GM12865 (cell line): ENCODE results near the gene REX1BD.
A peak's percentile ranks its signal among the peaks of the same experiment; 100 is the strongest.

Source experiments
- DNase-seq: peaks from one replicate; pipeline ENCODE4 v3.0.0; 2010; ENCODE audit warnings: low read depth
- H3K4me3 ChIP-seq: 2 replicates; pipeline ENCODE4 v1.5.1; 2011; ENCODE audit warnings: mild to moderate bottlenecking, low read depth, low read length, control low read depth
- TF ChIP-seq, protein P1 (sequence below): IDR thresholded peaks from 2 replicates; pipeline ENCODE4 v1.5.1; 2011; ENCODE audit warnings: low read length, control low read depth, low read depth, inconsistent platforms; ENCODE audit not compliant: insufficient read depth; ENCODE audit errors: missing control alignments

REX1BD gene

DNA sequence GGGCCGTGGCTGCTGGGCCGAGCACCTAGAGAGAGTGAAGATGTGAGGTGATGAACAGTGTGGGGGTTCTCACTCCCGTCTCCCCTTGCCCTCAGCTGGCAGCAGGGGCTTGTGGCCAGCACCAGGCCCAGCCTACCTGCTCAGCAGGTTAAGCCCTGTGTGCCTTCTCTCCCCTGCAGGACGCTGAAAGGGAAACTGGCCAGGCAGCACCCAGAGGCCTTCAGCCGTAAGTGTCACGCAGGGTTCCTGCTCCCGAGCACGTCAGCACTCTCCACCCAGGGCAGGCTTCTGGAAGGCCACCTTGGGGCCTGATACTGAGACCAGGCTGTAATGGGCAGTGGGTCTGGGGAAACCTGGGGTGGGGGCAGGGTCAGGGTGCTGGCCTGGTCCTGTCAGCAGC lies 21.6 kb upstream of the REX1BD start:
- no peak overlapping the region for H3K4me3 ChIP-seq
- no peak for DNase-seq
- TF ChIP-seq, protein P1, sequence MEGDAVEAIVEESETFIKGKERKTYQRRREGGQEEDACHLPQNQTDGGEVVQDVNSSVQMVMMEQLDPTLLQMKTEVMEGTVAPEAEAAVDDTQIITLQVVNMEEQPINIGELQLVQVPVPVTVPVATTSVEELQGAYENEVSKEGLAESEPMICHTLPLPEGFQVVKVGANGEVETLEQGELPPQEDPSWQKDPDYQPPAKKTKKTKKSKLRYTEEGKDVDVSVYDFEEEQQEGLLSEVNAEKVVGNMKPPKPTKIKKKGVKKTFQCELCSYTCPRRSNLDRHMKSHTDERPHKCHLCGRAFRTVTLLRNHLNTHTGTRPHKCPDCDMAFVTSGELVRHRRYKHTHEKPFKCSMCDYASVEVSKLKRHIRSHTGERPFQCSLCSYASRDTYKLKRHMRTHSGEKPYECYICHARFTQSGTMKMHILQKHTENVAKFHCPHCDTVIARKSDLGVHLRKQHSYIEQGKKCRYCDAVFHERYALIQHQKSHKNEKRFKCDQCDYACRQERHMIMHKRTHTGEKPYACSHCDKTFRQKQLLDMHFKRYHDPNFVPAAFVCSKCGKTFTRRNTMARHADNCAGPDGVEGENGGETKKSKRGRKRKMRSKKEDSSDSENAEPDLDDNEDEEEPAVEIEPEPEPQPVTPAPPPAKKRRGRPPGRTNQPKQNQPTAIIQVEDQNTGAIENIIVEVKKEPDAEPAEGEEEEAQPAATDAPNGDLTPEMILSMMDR, result no peak

DNA sequence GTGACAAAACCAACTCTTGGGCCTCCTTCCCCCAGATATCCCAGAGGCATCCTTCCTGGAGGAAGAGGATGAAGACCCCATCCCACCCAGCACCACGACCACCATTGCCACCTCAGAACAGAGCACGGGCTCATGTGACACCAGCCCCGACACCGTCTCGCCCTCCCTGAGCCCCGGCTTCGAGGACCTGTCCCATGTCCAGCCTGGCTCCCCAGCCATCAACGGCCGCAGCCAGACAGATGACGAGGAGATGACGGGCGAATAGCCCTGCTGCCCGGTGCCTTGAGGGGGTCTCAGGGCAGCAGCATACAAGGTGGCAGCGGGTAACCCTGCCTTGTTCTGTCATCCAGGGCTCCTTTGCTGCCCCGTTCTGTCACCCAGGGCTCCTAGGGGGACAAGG lies 20.2 kb upstream of the REX1BD start:
- DNase-seq, result no peak
- TF ChIP-seq, protein P1, result no peak
- no peak overlapping the region for H3K4me3 ChIP-seq

DNA sequence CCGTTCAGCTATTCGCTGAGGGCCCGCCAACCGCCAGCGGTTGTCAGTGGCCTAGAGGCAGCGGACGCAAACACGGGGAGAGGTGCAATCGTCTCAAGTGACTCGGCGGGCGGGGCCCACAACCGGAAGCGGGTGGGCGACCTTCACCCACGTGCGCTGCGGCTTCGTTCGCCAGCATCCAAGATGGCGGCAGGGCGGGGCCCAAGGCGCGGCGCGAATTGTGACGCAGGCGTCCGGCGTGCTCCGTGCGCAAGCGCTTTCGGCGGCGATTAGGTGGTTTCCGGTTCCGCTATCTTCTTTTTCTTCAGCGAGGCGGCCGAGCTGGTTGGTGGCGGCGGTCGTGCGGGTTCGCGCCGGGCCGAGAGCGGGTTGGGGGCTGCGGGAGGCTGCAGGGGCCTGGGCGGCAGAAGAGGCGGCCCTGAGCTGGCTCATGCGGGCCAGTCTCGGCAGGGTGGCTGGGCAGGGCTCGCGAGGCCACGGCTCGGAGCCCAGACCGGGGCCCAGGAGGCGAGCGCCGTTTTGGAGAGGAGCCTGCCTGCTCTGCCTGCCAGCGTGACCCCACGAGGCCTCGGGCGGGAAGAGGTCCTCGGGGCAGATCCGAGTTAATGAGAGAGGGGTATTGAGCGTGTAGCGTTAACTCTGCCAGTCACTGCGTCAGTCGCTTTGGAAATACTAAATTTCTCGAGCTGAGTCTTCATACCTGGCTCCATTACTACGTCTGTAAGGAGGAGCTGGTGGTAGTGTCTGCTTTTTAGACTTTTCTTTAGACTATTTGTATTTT lies 16.8 kb upstream of the REX1BD start, which contains the start of gene UBA52:
UBA52 (plus strand) TSS at position 294 of the 781 bp plus-strand sequence. CDS start 1,444 bp downstream, outside the sequence.
- DNase-seq, result peak; percentile 99
- TF ChIP-seq, protein P1, result no peak
- H3K4me3 ChIP-seq, result peak within 1 kb of the TSS; percentile 100

DNA sequence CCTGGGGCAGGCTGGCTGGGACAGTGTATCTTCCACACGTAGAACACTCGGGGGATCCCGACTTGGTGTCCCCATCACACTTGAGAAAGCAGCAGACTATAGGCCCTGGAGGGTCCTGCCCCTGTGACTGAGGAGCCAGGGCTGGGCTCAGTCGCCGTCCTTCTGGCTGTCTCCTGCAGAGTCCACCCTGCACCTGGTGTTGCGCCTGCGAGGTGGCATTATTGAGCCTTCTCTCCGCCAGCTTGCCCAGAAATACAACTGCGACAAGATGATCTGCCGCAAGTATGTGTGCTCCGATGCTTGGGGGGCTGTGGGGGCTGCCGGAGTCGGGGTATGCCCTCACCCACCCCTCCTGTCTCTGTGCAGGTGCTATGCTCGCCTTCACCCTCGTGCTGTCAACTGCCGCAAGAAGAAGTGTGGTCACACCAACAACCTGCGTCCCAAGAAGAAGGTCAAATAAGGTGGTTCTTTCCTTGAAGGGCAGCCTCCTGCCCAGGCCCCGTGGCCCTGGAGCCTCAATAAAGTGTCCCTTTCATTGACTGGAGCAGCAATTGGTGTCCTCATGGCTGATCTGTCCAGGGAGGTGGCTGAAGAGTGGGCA lies 13.8 kb upstream of the REX1BD start:
- no peak overlapping the region for H3K4me3 ChIP-seq
- DNase-seq, result no peak
- TF ChIP-seq, protein P1, result no peak

DNA sequence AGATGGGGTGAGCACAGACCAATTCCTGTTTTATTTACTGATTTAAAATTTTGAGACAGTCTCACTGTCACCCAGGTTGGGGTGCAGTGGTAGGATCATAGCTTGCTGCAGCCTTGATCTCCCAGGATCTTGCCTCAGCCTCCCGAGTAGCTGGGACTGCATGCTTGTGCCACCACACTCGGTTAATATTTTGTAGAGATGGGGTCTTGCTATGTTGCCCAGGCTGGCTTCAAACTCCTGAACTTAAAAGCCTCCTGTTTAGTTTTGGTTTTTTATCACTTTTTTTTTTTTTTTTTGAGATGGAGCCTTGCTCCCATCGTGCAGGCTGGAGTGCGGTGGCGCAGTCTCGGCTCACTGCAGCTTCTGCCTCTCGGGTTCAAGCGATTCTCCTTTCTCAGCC lies 12.2 kb upstream of the REX1BD start:
- TF ChIP-seq, protein P1, result no peak
- peak; percentile 33 for DNase-seq
- H3K4me3 ChIP-seq, result no peak overlapping the region

DNA sequence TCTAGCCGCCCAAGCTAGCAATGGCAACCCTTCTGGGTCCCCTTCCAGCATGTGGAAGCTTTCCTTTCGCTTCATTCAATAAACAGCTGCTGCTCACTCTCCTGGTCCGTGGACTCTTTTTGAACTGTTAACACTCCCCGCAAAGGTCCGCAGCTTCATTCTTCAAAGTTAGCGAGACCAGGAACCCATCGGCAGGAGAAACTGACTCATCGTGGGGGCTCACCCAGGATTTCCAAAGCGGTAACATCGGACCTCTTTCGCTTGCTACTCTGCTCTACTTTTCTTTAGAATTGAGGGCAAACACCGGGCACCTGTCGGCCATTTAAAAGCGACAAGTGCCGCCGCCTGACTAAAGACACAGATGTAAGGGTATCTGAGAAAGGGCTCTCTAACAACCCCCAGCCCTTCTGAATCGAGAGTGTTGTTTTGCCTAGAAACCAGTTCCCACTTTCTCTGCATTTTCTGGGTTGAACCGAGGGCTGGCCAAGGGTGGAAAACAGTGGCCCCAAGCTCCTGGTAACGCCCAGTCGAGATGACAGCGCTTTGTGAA lies 11.2 kb upstream of the REX1BD start:
- H3K4me3 ChIP-seq, result no peak overlapping the region
- TF ChIP-seq, protein P1, result no peak

More for the DNA sequence above, 11.2 kb upstream of the REX1BD start:
- no peak for DNase-seq
